ENCODE results near the gene PAF1. TPM values are rescaled to one million over a fixed set of nuclear protein-coding genes. Genes with fewer than 3 reads are reported as not detected.
A peak's percentile ranks its signal among the peaks of the same experiment; 100 is the strongest.

Gene PAF1
- total and polyA plus RNA-seq, 2 of the 13 experiments (the other 11 are each of a cell fraction or from before 2014, with no cell fraction given), result 30.2 to 31.1 TPM

DNA sequence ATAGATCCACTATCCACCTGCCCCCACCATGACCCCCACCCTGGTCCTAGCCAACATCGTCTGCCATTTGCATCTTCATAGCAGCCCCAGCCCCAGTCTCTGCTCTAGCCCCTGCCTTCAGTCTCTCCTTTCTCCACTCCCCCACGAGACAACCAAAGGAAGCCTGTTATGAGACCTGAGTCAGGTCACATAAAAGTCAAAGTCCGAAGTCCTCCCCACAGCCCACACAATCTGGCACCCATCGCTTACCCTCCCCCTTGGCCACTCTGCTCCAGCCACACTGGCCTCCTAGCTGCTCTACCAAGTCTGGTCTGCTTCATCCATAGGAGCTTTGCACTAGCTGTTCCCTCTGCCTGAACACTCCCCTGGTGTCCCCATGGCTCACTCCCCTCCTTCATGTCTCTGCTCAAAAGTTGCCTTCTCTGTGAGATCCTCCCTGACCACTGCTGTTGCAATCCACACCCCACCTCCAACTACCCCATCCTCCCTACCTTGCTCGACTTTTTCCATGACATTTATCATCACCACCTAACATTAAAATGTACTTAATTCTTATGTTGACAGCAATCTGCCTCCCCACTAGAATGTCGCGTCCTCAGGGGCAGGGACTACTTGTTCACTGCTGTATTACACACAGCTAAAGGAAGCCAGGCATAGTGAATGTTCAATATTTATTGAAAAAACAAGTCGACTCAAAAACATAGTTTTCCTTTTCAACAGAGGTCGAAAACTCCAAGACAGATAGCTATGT lies 20.4 kb upstream of the PAF1 start (continued):
- TF ChIP-seq ZBTB8A (CRISPR knock-in tag; IDR thresholded peaks at IDR 0.05; ENCODE audit: borderline replicate concordance, low read depth) (no peak), MAZ (IDR thresholded peaks at IDR 0.05; ENCODE audit: borderline replicate concordance, low read depth, low read length) (no peak), MAZ (CRISPR knock-in tag; IDR thresholded peaks at IDR 0.05; ENCODE audit: low read depth) (0 out of 2 replicates have a peak, but pooled peaks have one; percentile 2), ZNF232 (CRISPR knock-in tag; IDR thresholded peaks at IDR 0.05; ENCODE audit: borderline replicate concordance) (no peak), HDAC1 (CRISPR knock-in tag; IDR thresholded peaks at IDR 0.05) (peak; percentile 70), CEBPB (IDR thresholded peaks at IDR 0.05; ENCODE audit: borderline replicate concordance, low read depth, low read length) (peak; percentile 15; the same call in 1 of the 2 replicates), ZMYM3 (CRISPR knock-in tag; IDR thresholded peaks at IDR 0.05) (peak; percentile 40; the same call in 1 of the 2 replicates), ZNF256 (CRISPR knock-in tag; conservative IDR thresholded peaks at IDR 0.05) (no peak), ZNF746 (CRISPR knock-in tag; IDR thresholded peaks at IDR 0.05) (peak; percentile 75; the same call in 1 of the 2 replicates), HNF4G (IDR thresholded peaks at IDR 0.05; ENCODE audit: borderline replicate concordance, low read depth, low read length) (peak; percentile 96), HNF4G (CRISPR knock-in tag; IDR thresholded peaks at IDR 0.05; ENCODE audit: borderline replicate concordance, low read depth) (peak; percentile 90), ZC3H4 (CRISPR knock-in tag; IDR thresholded peaks at IDR 0.05; ENCODE audit: borderline replicate concordance) (0 out of 2 replicates have a peak, but pooled peaks have one; percentile 48), ZSCAN12 (CRISPR knock-in tag; IDR thresholded peaks at IDR 0.05) (no peak), SNRNP70 (IDR thresholded peaks at IDR 0.05; ENCODE audit: low read depth, low read length) (no peak), ZNF749 (CRISPR knock-in tag; IDR thresholded peaks at IDR 0.05; ENCODE audit: borderline replicate concordance) (no peak), CREM (IDR thresholded peaks at IDR 0.05) (peak; percentile 68; the same call in 1 of the 2 replicates), CREM (CRISPR knock-in tag; IDR thresholded peaks at IDR 0.05) (no peak), TRIM24 (CRISPR knock-in tag; IDR thresholded peaks at IDR 0.05) (peak; percentile 59; the same call in 1 of the 2 replicates), ZNF737 (CRISPR knock-in tag; IDR thresholded peaks at IDR 0.05; ENCODE audit: borderline replicate concordance) (no peak)
- TF ChIP-seq, protein P1, sequence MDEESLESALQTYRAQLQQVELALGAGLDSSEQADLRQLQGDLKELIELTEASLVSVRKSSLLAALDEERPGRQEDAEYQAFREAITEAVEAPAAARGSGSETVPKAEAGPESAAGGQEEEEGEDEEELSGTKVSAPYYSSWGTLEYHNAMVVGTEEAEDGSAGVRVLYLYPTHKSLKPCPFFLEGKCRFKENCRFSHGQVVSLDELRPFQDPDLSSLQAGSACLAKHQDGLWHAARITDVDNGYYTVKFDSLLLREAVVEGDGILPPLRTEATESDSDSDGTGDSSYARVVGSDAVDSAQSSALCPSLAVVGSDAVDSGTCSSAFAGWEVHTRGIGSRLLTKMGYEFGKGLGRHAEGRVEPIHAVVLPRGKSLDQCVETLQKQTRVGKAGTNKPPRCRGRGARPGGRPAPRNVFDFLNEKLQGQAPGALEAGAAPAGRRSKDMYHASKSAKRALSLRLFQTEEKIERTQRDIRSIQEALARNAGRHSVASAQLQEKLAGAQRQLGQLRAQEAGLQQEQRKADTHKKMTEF (CRISPR knock-in tag; IDR thresholded peaks at IDR 0.05), result 0 out of 2 replicates have a peak, but pooled peaks have one; percentile 13
- TF ChIP-seq, protein P2, sequence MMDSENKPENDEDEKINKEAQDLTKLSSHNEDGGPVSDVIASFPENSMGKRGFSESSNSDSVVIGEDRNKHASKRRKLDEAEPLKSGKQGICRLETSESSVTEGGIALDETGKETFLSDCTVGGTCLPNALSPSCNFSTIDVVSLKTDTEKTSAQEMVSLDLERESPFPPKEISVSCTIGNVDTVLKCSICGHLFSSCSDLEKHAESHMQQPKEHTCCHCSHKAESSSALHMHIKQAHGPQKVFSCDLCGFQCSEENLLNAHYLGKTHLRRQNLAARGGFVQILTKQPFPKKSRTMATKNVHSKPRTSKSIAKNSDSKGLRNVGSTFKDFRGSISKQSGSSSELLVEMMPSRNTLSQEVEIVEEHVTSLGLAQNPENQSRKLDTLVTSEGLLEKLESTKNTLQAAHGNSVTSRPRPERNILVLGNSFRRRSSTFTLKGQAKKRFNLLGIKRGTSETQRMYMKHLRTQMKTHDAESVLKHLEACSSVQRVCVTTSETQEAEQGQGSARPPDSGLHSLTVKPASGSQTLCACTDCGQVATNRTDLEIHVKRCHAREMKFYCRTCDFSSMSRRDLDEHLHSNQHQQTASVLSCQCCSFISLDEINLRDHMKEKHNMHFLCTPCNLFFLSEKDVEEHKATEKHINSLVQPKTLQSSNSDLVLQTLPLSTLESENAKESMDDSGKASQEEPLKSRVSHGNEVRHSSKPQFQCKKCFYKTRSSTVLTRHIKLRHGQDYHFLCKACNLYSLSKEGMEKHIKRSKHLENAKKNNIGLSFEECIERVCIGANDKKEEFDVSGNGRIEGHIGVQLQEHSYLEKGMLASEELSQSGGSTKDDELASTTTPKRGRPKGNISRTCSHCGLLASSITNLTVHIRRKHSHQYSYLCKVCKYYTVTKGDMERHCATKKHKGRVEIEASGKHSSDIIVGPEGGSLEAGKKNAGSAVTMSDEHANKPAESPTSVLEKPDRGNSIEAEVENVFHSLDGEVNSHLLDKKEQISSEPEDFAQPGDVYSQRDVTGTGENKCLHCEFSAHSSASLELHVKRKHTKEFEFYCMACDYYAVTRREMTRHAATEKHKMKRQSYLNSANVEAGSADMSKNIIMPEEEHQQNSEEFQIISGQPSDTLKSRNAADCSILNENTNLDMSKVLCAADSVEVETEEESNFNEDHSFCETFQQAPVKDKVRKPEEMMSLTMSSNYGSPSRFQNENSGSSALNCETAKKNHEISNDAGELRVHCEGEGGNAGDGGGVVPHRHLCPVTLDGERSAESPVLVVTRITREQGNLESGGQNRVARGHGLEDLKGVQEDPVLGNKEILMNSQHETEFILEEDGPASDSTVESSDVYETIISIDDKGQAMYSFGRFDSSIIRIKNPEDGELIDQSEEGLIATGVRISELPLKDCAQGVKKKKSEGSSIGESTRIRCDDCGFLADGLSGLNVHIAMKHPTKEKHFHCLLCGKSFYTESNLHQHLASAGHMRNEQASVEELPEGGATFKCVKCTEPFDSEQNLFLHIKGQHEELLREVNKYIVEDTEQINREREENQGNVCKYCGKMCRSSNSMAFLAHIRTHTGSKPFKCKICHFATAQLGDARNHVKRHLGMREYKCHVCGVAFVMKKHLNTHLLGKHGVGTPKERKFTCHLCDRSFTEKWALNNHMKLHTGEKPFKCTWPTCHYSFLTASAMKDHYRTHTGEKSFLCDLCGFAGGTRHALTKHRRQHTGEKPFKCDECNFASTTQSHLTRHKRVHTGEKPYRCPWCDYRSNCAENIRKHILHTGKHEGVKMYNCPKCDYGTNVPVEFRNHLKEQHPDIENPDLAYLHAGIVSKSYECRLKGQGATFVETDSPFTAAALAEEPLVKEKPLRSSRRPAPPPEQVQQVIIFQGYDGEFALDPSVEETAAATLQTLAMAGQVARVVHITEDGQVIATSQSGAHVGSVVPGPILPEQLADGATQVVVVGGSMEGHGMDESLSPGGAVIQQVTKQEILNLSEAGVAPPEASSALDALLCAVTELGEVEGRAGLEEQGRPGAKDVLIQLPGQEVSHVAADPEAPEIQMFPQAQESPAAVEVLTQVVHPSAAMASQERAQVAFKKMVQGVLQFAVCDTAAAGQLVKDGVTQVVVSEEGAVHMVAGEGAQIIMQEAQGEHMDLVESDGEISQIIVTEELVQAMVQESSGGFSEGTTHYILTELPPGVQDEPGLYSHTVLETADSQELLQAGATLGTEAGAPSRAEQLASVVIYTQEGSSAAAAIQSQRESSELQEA (CRISPR knock-in tag; IDR thresholded peaks at IDR 0.05; ENCODE audit: not compliant biosample characterization), result no peak

Measured in HepG2 (cell line).